Ramos (cell line): Measurements from ENCODE around the gene RBP3.

Experiments used
- in situ Hi-C: fragments of 300-500 bp; cut with MboI; formaldehyde crosslinking; loops from one replicate; pipeline ENCODE4 v1.14.3; 2022; ENCODE audit warnings: low sequenced_read_pairs; ENCODE audit not compliant: unreplicated experiment

Gene RBP3

DNA sequence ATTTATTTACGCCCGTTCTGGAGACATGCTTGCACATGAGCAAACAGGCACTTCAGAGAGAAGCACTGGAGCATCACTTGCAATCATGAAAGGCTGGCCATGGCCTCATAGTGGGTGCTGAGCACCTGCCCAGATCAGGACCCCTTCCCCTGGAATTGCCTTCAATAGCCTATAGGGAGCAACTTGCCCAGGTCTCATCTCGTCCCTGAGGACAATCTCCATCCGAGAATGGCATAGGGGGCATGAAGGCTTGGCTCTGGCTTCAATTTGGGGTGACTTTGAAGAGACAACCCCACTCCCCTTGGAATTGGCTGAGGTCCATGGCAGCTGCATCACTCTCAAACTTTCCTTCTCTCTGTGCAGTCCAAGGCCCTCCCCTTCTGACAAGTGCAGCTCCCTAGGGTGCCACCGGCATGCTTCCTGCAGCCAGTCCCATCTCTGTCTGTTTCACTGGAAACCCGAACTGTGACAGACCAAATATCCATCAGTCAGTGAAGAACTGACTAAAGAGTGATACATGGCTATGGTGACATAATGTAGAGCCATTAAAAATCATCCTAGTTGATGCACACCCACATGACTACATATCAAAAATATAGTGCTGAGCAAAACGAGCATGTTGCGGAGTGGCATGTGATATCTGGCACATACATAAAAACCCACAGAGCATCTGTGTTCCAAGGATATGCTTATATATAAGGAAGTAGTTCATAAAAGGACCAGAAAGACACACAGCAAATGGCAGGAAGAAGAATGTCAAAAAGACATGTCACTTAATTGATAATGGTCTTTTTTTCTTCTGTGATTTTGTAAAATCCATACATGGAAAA is 13.5 kb upstream of the RBP3 start:
- in situ Hi-C loops: no loop called here

DNA sequence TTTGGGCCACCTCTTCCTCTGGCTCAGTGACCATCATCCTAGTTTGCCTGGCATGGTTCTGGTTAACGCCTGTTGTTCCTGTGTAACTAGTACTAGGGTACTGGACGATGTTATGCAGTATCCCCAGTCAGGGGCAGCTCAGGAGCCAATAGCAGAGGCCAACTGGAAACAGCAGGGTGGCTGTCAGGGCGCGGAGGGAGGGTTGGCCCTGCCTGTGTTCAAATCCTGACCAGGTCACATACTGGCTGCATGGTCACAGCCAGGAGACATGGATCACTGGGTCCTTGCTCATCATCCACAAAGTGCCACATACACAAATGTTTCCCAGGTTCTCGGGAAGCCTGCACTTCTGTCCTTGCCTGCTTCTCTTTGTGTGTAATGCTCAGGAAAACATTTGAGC is 12.3 kb upstream of the RBP3 start:
- in situ Hi-C loops: no loop called here

DNA sequence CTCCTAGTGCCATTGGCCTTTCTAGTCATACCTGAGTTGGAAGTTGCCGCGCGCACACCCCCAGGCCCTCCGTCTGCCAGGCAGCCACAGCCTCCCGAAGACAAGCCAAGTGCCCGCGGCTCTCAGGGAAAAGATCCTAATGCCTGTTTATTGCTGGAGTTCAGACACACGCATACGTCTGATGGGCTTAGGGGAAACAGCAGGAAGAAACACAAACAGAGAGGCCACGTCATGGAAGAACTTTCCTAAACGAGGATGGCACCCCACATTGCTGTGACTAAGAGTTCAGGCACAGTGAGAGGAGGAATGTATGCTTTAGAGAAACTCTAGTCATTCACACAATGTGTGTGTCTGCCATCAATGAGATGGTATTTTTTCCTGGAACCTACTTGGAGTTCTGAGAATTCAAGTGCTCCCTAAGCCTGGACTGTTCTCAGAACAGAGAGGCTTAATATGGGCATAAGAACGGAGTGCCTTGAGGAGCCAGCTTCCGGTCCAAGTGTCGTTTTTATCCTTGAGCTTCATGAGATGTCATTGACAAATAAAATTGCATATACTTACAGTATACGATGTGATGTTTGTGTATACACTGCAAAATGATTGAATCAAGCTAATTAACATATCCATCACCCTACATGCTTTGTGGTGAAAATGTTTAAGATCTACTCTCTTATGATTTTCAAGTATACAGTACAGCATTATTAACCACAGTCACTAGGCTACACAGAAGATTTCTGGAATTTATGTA is 11.6 kb upstream of the RBP3 start:
- in situ Hi-C loops: no loop called here

DNA sequence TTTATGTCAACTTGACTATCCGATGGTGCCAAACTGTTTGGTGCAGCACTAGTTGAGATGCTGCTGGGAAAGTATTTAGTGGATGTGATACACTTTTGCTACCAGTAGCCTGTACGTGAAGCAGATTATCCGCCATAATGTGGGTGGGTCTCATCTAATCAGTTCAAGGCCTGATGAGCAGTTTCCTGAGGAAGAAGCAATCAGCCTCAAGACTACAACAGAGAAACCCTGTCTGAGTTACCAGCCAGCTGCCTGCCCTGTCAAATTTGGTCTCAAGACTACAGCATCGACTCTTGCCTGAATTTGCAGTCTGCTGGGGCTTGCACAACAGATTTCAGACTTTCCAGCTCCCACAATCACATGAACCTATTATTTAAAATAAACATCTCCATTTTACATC is 10.9 kb upstream of the RBP3 start:
- in situ Hi-C loops: no loop called here

DNA sequence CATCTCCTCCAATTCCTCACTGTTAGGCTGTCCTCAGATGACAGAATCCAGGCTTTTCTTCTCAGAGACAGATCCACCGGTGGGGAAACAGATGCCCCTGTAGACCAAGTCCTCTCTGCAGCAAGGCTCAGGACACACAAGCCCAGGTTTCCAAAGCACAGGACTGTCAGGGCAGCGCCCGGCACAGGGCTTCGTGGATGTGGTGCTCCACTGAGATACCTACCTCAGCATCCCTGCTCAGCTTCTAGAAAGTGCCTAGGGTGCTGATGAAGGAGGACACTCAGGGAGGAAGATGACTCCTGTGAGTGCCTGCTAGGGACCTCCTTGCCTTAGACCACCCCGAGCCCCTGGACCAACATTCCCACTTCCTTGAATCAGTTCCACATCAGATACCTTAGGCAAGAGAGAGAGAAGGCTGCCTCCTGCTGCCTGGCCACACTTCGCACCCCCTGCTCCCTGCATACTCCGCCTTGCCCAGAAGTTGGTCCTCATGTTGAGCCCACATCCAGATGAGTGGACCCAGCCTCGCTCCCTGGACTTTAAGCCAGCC is 8.9 kb upstream of the RBP3 start:
- in situ Hi-C loops: no loop called here

DNA sequence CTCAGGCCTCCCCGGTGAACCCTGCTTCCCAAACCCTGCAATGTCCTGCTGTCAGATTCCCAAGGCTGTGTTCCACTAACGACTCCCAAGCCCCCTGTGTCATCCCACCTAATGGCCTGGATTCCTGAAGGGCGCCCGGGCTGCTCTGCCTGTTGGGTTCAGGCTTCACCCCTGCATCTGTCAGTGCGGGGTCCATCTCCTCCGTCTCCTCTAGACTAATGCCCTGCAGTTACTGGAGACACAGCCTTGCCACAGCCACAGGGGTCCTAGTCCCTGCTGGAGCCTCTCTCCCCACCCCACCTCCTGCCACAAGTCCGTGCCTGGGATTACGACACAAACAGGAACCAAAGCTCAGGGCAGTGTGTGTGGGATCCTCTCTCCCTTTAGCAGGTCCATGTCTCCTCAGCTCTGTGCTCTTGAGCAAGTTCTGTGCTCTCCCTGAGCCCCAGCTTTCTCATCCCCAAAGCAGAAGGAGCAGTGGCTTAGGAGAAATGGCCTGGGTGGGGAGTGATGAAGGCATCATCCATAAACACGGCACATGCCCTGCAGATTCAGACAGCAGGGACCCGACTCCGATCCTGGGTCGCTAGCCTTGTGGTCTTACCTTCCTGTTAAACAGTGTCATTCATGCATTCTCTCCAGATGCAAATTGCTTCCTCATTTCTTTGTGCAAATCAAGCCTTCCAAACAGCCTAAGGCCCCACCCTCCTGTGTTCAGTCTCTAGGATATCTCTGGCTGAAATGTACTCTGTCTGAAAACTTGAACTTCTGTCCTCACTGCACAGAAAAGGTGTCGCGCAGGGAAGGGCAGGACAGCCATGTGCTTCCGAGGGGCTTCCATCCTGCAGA is 8.2 kb upstream of the RBP3 start:
- in situ Hi-C loops: no loop called here

DNA sequence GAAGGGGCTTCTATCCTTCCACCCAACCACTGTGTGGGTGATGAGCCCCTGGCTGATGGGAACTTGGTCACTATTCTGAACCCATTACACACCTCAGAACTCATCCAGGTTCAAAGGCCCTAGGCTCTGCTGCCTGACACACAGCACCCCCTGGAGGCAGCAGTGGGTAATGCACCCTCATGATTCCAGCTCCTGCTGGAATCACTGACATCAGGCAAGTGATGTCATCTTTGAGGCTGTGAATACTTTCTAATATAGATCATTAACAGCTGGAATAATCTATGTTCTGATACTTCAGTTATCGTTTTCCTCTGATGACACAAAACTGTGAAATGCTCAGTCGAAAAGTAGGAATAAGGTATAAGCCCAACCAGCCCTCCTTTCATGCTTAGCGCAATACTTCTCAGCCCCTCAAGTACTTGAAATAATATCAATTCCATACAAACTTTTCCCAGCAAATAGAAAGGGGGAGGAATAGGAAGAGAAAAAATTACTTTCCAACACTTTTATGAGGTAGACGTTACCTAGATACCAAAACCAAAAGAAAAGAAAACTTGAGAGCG is 7.5 kb upstream of the RBP3 start:
- in situ Hi-C loops: no loop called here

DNA sequence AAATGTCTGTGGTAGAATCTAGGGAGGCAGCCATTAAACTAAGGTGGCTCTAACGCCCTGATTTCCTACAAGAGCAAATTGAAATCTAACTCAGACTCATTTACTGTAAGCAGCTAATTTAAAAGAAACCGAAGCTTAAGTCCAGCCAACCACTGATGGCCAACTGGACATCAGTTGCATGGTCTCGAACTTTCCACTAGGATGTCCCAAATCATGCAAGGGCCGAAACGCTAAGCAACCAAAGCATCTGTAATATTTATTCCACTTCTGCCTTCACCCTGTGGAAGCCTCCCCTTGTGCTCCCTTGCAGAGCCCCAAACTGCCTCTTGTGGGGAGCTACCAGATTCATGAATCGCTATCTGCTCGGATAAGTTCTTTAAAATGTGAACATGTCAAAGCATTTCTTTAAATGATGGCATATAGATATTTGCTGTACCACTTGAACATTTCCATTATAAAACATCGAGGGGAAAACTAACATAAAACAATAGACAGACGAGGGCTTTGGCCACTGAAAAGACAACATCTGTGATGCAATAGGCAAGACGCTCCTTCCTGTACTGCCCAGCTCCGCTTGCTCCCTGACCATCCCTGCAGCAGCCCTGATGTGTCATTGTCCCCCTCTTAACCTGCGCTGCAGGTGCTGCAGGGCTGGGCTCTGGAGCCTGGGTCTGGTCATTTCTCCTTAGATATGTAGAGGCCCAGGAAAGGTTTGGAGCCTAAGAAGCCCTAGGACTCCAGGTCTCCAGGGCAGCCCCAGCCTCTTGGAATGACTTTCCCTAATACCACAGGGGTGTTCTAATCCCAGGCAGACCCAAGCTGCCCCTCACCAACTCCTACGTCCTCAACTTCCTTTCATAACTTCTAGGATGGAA is 2.9 kb upstream of the RBP3 start:
- in situ Hi-C loops: no loop called here

DNA sequence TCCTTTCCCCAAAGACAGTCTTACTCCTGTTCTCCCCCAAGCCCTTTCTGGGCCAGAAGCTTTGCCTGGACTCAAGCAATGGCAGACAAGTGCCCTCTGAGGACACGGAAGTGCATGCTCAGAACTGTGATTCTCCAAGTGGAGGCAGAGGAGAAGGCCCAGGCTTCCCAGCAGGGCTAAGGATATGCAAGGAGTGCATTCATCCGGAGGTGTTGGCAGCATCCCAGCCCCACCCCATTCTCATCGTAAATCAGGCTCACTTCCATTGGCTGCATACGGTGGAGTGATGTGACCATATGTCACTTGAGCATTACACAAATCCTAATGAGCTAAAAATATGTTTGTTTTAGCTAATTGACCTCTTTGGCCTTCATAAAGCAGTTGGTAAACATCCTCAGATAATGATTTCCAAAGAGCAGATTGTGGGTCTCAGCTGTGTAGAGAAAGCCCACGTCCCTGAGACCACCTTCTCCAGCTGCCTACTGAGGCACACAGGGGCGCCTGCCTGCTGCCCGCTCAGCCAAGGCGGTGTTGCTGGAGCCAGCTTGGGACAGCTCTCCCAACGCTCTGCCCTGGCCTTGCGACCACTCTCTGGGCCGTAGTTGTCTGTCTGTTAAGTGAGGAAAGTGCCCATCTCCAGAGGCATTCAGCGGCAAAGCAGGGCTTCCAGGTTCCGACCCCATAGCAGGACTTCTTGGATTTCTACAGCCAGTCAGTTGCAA is 1.4 kb upstream of the RBP3 start:
- in situ Hi-C loops: no loop called here

DNA sequence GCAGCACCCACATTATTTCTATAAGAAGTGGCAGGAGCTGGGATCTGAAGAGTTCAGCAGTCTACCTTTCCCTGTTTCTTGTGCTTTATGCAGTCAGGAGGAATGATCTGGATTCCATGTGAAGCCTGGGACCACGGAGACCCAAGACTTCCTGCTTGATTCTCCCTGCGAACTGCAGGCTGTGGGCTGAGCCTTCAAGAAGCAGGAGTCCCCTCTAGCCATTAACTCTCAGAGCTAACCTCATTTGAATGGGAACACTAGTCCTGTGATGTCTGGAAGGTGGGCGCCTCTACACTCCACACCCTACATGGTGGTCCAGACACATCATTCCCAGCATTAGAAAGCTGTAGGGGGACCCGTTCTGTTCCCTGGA is 874 bp upstream of the RBP3 start:
- in situ Hi-C loops: no loop called here

DNA sequence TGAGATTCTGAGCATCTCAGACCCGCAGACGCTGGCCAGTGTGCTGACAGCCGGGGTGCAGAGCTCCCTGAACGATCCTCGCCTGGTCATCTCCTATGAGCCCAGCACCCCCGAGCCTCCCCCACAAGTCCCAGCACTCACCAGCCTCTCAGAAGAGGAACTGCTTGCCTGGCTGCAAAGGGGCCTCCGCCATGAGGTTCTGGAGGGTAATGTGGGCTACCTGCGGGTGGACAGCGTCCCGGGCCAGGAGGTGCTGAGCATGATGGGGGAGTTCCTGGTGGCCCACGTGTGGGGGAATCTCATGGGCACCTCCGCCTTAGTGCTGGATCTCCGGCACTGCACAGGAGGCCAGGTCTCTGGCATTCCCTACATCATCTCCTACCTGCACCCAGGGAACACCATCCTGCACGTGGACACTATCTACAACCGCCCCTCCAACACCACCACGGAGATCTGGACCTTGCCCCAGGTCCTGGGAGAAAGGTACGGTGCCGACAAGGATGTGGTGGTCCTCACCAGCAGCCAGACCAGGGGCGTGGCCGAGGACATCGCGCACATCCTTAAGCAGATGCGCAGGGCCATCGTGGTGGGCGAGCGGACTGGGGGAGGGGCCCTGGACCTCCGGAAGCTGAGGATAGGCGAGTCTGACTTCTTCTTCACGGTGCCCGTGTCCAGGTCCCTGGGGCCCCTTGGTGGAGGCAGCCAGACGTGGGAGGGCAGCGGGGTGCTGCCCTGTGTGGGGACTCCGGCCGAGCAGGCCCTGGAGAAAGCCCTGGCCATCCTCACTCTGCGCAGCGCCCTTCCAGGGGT is 703 bp downstream of the RBP3 start:
- in situ Hi-C loops: no loop called here

DNA sequence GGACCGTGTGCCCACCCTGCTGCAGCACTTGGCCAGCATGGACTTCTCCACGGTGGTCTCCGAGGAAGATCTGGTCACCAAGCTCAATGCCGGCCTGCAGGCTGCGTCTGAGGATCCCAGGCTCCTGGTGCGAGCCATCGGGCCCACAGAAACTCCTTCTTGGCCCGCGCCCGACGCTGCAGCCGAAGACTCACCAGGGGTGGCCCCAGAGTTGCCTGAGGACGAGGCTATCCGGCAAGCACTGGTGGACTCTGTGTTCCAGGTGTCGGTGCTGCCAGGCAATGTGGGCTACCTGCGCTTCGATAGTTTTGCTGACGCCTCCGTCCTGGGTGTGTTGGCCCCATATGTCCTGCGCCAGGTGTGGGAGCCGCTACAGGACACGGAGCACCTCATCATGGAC is 1.4 kb downstream of the RBP3 start:
- in situ Hi-C loops: no loop called here

DNA sequence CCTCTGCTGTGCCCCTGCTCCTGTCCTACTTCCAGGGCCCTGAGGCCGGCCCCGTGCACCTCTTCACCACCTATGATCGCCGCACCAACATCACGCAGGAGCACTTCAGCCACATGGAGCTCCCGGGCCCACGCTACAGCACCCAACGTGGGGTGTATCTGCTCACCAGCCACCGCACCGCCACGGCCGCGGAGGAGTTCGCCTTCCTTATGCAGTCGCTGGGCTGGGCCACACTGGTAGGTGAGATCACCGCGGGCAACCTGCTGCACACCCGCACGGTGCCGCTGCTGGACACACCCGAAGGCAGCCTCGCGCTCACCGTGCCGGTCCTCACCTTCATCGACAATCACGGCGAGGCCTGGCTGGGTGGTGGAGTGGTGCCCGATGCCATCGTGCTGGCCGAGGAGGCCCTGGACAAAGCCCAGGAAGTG is 1.8 kb downstream of the RBP3 start:
- in situ Hi-C loops: no loop called here

DNA sequence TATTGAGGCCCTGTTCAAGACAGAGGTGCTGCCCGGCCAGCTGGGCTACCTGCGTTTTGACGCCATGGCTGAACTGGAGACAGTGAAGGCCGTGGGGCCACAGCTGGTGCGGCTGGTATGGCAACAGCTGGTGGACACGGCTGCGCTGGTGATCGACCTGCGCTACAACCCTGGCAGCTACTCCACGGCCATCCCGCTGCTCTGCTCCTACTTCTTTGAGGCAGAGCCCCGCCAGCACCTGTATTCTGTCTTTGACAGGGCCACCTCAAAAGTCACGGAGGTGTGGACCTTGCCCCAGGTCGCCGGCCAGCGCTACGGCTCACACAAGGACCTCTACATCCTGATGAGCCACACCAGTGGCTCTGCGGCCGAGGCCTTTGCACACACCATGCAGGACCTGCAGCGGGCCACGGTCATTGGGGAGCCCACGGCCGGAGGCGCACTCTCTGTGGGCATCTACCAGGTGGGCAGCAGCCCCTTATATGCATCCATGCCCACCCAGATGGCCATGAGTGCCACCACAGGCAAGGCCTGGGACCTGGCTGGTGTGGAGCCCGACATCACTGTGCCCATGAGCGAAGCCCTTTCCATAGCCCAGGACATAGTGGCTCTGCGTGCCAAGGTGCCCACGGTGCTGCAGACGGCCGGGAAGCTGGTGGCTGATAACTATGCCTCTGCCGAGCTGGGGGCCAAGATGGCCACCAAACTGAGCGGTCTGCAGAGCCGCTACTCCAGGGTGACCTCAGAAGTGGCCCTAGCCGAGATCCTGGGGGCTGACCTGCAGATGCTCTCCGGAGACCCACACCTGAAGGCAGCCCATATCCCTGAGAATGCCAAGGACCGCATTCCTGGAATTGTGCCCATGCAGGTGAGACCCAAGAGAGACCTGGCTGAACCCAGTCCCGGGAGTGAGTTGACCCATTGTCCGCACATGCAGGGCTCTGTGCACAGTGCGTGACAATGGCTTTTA is 2.8 kb downstream of the RBP3 start:
- in situ Hi-C loops: no loop called here

DNA sequence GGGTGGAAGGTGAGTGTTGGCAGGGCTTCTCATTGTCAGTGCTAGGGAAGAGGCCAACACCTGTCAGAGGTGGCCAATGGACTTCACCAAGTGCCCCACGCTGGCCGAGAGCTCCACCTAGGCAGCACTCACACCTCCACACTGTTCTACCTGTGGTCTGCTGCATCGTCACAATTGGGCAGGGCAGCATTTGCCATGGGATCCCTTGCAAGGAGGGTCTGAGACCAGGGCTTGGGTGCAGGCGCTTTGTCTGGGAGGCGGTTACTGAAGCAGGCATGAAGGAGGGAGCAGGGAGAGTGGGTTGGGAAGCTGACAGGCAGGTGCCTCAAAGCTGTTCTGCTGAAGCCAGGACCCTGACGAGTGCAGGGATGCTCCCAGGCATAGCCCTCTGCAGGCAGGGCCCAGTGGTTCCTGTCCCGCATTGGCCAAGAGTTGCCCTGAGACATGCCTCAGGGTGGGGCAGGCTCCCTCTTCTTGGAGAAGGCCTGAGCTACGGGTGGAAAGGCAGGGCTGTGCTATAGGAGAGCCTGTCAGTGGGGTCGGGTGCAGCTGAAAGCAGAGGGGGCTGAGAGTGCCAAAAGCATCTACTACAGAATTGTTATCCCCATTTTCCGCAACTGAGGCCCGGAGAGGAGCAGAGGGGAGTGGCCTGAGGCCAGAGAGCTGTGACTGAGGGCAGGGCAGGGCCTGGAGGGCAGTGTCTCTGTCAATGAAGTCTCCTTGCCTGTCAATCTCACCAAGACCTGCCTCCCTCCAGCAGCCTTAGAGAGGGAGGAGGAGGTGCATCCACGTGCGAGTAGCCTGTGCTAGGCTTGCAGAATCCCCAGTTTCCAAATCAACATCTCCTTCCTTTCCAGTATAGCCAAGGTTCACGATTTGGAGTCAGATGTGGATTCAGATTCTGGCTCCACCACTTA is 4.0 kb downstream of the RBP3 start:
- in situ Hi-C loops: no loop called here

DNA sequence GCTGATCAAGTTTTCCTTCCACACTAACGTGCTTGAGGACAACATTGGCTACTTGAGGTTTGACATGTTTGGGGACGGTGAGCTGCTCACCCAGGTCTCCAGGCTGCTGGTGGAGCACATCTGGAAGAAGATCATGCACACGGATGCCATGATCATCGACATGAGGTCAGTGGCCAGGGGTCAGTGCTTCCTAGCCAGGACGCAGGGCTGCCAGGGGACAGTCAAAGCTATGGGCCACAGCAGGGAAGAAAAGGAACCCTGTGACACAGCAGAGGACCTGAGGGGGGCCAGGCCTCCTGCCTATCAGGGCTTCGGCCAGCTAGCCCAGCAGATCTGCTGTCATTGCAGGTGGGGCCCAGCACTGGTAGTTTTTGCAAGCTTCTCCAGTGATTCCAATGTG is 5.2 kb downstream of the RBP3 start:
- in situ Hi-C loops: no loop called here
